HG02571 (cell line): ENCODE measurements around the gene SLC48A1.

Source experiments
- ATAC-seq: cut with Tn5 transposase; IDR thresholded peaks from one replicate; pipeline ENCODE4 v1.9.1; 2021; ENCODE audit warnings: mild to moderate bottlenecking, moderate library complexity; ENCODE audit not compliant: unreplicated experiment

SLC48A1 gene

DNA sequence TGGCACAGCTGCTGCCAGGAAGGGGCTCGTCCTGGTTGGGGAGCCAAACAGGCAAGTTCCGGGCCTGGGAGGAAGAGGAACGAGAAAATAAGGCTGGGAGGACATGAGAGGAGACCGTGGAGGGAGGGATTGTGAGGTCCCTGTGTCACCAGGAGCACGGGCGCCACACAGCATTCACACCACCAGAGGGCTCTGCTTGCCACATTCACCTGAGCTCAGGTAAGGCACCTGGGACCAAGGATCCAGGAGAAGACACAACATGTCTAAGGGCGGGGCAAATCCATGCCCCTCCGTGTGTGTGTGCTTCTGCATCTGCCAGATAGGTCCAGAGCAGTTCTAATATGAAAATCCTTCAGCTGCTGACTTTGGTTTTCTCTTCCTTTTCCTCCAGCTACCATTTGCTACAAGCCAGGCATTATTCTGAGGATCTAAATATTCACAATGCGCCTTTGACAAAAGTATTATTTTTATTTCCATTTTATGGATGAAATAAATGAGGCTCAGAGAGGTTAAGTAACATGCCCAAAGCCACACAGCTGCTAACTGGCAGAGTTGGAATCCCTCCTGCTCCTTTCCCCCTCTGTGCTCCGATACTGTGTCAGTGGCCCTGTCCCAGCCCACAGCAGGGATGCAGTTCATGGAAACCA, 28.9 kb upstream of the SLC48A1 start:
- ATAC-seq: no peak

DNA sequence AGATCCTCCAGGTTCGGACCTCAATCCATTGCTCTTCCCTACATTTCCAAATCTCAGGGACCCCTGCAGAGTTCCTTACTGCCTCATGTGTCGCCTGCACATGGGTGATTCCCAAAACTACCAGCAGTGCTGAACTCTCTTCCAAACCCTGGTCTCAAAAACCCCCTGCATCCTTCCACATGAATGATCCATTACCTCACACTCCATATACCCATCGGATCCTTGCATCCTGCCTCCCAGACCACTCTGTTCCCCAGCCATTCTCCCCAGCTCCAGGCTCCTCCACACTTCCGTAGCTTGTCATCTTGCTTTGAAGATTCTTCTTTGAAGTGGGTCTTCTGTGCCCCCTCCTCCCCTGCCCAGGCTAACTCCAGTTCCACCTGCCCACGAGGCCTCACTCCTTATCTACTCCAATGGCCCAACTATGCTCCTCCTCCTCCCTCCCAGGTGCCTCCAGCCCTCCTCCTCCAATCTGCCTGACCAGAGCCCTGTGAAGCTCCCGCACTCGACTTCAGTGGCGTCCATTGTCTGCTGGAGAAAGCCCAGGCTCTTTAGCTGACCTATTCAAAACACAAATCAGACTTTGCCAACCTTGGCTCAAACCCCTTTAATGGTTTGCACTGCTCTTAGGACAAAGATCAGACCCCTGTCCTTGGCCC, 28.1 kb upstream of the SLC48A1 start:
- no peak for ATAC-seq

DNA sequence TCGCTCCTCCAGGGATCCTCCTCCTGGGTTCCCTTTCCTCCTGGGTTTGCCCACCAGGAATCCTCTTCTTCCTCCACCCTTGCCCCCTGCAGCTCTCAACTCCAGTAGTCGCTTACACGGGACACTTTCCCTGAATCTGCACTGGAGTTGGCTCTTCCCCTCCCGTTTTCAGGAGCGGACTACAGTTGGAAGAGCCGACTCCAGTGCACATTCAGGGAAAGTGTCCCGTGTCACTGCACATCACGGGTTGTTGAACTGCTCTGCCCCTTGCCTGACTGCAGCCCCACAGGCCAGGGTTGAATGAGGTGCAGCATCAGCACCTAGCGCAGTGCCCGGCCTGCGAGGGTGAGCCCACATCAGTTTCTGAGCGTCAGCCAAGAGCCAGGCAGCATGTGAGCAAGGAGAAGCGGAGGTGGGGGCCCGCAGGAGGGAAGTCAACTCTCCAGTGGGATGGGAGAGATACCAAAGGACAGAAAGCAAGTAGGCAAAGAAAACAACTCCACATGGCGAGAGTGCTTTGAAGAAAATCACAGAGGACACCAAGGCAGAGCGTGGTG, 27.5 kb upstream of the SLC48A1 start:
- no peak for ATAC-seq

DNA sequence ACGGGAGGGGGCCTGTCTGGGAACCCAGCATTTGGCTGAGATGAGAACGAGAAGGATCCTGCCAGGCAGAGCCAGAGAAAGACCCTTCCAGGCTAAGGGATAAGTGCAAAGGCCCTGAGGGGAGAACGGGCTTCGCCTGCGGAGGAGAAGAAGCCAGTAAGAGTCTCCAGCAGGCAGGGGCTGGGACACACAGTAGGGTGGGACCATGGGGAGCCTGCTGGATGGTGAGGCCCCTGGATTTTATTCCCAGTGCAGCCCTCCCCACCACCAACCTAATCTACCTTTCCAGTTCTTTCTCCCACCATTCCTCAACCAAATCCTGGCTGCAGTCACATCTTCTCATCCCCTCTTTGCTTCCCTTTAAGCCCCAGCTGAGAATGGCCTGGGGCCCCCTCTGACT, 27.0 kb upstream of the SLC48A1 start:
- no peak for ATAC-seq

DNA sequence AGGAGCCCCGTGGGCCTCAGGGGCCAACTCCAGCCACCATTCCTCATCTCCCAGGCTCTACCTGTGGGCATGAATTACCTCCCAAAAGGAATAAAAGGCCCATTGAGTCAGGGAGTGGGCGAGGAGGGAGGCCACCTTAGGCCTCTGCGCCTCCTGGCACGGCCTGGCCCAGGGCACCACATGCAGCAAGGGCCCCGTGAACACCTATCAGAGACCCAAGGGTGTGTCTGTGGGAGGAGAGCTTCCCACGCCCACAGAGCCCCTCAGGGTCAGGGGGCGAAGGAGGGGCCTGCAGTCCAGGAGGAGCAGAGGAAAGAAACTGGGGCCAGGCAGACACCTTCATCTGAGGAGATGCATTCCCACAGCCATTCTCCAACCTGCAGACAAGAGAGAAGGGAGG, 26.5 kb upstream of the SLC48A1 start:
- no peak for ATAC-seq

DNA sequence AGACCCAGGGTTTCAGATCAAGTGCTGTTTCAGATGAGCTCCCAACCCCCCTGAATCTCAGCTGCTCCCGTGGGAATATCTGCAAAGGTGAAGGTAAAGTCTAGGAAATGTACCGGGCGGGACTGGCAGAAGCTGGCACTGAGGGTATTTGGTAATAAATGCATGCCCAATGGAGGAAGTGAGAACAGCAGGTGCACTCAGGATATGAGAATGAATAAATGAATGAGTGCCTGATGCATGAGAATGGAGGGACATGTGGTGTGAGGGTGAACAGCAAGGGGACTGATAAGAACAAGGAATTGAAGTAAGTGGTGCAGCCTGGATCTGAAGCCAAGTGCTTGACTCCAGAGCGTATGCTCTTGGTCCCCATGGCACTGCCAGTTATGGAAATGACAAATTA, 25.9 kb upstream of the SLC48A1 start:
- ATAC-seq: no peak

DNA sequence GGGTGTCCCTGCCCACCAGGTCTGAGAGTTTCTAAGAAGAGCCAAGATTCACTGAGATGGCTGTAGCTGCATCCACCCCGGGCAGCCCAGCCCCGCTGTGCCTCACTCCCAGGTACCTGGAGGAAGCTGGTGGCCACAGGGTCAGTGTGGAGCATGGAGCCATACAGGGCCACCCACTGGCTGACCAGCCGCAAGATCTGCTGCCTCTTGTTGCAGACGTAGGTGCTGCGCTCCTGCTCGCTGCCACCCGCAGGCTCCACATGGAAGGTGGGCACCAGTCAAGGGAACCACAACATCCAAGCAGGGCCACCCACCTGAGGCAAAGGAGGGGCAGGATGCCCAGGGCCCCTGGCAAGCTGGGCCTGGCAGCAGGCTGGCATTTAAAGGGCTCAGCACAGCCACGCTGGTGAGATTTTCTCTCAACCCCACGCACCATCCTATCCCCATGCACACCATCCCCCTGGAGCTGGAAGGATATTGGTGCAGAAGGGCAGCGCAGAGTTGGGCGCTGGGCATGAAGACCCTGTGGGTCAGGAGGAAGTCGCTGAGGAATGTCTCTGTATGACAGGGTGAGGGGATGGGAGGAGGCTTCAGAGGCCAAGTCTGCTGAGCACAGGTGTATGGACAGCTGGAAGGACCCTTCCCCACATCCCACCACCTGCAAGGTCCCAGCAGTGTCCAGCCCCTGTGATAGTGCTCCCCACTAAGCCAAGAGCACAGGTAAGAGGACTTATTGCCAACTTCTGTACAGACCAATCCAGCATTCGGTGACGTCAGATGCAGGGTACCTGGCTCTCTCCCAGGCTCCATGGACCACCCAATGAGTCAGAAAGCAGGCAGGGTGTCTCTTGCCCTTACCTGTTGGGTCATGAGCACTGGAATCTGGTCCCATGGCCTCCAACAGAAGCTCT, 25.2 kb upstream of the SLC48A1 start:
- ATAC-seq: no peak

DNA sequence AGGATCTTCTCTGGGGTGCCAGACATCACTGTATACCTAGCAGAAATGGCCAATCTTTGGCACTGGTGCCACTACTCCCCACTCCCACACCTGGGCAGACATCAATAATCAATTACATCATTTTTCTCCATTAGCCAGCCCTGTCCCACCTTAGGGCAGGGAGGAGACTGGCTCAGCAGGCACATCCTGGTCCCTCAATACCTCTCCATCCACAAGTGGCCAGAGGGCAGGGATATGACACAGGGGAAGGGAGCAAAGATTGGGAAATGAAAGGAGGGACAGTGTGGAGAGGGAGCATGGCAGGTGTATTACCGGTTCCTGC, 24.6 kb upstream of the SLC48A1 start:
- no peak for ATAC-seq

DNA sequence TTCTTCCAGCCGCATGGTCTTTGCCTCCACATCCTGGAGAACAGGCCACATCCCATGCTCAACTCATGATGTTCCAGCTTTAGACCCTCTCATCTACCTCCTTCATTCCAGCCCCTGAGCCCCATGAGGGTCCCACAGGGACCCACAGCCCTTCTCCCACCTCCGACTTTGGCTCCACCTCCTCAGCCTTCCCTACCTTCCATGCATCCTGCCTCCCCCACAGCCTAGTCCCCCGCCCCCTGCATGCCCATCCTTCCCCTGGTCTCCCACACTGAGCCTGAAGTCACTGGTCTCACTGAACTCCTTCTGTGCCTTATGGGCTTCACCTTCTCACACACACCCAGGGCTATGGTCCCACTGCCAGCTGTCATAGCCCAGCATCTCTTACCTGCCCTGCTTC, 24.1 kb upstream of the SLC48A1 start:
- no peak for ATAC-seq

DNA sequence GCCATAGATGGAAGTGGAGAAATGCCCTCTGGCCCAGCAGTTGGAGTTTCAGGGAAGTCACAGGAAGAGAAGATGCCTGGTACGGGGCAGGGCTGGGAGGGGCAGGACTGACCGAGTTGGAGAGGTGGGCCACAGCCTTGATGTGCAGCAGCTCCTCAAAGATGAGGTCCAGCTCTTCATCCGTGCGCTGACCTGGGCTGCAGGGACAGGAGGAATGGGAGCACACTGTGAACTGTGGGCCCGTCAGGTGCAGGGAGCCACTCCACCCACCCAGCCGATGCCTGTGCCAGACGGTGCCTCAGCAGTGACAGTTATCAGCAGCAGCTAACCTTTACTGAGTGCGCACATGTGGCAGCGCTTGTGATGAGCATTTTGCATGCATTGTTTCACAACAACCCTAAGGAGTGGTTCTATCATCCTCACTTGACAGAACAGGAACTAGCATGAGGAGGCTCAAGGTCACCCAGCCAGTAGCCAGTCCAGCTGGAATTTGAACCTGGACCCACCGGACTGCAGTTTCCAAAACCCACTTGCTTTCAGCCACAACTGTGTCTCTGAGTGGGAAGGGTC, 22.7 kb upstream of the SLC48A1 start:
- no peak for ATAC-seq

DNA sequence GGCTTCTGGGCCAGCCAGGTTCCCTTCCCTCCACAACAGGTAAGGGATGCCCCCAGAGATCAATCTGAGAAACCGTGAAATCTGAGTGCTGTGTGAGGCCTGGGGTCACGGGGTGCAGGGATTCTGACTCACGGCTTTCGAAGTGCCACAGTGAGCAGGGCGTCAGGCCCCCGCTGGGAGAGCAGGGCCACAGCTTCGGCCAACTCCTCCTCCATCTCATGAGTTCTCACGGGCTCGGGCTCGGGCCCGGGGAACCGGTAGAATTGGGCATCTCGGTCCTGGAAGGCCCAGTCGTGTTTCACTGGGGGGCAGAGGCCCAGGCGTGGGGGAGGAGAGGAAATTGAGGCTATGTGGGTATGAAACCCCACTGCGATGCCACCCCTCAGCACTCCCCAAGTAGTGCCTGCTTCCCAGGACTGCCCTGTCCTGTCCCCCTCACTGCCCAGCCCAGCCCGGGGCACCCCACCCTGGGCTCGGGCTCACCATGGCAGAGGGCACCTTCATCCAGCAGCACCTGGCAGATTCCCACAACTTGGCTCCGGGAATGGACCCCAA, 22.0 kb upstream of the SLC48A1 start:
- no peak for ATAC-seq

DNA sequence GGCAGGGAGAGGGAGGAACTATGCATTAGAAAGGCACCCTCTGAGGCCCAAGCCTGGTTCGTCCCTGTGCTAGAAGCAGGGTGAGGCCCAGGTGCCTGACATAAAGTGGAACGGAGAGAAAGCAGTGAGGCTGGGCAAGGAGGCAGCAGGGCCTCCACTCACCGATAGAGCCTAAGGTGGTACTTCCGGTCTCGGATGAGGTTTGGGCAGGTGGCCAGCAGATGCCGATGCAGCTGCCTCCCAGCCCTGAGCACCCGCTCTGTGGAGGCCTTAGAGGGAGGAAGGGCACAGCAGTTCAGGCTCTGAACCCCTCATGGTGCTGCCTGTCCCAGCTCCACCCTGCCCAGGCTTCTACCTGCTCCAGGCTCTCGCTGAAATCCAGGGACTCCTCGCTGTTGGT, 21.5 kb upstream of the SLC48A1 start:
- ATAC-seq: no peak

DNA sequence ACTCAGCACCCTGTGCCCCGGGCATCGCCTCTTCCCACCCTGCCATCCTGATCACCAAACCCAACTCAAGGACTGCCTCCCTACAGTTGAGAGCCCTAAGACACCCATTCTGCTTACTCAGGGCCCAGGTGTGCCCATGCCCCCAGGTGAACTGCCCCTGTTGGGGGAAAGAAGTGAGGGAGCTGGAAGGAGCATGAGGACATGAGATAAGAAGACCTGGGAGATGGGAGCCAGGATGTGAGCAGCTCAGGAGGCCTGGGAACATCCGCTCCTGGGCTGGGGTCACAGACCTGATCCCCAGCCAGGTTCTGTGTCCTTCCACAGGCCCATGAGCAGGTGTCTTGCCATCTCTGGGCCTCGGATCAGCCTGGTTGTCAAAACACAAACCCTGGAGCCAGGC, 20.9 kb upstream of the SLC48A1 start:
- ATAC-seq: no peak

DNA sequence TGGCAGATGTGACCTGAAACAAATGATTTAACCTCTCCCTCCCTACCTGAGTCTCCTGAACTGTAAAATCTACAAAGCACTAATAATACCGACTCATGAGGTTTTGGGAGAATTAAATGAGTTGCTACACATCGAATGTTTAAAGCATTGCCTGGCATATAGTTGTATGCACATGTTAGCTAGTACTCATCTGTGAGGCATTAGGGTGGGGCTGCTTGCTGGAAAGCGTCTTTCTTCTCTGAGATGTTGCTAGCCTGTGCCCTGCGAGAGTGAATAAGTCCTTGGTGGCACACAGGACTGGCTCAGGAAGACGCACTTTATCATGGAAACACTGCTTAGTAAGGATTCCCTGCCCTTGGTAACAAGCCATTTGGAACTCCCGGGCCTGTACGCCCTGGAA, 20.5 kb upstream of the SLC48A1 start:
- ATAC-seq: no peak

DNA sequence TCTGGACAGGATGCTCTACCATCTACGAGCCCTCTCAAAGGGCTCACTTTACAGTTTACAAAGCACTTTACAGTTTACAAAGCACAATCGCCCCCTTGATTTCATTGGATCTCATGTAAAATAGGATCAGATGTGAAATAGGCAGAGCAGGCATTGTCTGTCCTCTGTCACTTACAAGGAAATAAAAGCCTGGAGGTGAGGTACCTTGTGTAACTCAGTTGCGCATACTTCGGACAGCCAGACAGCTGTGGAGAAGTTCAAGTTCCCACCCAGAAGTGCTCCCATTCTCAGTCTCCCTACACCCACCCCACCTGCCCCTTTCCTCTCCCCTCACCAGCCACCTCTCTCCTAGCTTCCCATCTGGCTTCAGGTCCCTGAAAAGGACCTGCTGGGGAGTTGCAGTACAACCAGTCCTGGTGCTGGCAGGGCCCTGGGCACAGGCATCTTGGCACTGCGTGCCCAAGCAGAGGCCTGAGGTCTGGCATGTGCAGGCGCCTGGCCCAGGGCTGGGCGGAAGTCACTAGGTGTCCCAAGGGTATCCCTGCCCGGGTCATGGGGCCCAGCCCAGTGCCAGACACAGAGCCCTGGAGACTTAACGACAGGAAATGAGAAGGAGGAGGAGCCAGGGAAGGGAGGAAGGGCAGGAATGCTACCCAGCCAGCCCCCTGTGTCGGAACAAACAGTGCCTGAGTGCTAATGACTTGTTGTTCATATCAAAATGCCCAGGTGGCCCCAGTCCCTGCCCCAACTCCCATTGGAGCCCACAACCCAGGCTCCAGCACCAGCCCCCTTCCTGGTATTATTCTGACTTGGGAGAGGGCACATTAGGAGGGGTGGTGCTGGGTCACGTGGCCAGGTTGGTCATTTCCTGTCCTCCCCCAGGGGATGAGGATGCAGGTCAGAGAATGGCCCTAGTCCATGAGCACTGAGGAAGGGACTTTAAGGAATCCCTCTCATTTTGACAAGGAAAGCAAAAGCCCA, 19.7 kb upstream of the SLC48A1 start:
- ATAC-seq: no peak

DNA sequence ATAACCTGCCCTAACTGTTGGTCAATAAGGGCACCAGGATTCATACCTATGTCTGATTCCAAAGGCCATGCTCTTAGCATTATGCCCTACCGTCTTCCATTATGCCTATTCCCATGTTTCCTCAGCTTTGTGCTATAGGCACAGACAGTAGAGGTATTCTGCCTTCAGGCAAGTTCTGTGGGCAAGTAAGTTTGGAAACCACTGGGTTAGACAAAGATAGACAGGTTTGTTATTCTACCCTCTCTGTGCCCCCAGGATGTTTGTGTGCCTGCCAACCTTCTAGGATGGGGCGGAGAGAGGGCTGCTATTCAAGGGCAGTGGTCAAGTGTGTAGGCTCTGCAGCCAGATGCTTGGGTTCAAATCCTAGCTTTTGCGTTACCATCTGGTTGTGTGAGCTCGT, 18.9 kb upstream of the SLC48A1 start:
- ATAC-seq: no peak

DNA sequence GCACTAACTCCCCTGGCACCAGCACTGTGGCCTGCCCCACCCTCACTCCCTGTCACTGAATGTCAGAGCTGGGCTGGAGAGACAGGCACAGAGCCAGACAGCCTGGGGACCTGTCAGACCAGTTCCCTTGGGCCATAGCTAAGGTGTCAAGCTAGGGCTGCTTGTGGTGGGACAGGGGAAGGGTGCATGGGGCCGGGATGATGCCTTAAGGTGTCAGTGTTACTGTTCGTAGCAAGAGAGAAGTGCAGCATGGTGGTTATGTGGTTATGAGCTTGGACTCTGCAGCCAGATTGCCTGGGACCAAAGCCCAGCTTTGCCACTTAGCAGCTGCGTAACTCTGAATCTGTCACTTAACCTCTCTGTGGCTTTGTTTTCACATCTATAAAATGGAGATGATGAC, 18.2 kb upstream of the SLC48A1 start:
- peak; percentile 24 for ATAC-seq

DNA sequence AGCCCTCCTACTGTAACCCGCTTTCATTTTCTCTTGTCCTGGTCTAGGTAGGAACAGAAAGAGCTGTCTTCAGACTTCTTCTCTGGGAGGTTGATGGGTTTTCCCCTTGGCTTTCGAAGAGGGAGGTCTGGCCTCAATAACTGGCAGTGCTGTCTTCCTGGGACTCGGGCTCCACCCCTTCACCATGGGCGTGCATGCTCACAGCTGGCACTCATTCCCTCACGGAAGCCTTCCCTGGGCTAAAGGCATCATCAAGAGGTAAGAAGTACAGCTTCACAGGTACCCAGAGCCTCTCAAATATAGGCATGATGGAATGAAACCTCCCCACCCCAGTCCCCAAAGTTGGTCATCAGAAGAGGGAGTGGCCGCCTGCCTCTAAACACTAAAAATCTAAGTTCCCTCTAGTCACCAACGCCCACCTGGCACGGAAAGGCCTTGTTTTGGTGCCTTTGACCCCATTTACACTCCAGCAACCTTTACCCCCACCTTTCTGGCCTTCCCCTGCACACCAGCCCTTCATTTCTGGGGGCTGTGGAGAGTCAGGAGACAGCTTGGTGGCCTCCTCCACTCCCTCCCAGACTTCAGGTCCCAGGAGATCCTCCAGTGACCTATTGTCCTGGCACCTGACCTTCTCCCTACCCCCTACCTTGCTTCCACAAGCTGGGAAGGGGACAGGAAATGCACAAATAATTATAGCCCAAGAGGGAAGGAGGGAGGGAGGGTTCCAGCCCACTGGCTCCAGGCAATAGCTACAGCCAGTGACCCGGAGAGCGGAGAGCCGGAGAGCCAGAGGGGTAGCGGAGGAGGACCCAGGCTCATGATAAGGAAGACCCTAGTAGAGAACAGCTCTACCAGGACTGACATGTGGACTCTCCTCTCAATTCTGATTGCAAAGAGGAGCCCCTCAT, 17.1 kb upstream of the SLC48A1 start:
- peak; percentile 72 for ATAC-seq

DNA sequence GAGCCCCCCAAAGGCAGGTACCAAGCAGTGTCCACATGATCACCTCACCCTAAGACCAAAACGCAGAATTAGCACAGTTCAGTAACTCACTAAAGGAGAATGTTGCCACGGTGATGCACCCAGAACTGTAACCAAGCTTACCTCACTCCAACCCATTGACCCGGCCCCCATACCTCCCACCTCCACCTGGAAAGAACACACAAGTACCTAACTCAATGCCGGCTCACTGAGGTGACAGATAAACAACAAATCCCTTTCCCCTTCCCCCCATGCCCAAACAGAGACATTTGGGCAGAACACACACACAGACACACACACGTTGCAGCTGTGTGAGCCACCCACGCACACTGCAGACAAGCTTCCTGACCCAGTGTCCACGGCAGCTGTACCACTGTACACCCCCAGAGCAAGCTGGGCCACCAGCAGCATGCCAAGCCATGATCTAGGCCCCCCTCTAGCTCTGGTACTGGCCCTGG, 15.6 kb upstream of the SLC48A1 start:
- no peak for ATAC-seq
